Endothelial cell of umbilical vein (primary cell): ENCODE measurements around the gene G6PC2.

Experiments
- EZH2 ChIP-seq: IDR thresholded peaks from 2 replicates; pipeline ENCODE4 v1.6.1; 2012; ENCODE audit warnings: borderline replicate concordance, low read depth, mild to moderate bottlenecking, moderate library complexity, low read length, inconsistent platforms; ENCODE audit not compliant: severe bottlenecking
- GATA2 ChIP-seq: IDR thresholded peaks from 2 replicates; pipeline ENCODE4 v1.7.0; 2011; ENCODE audit warnings: low read depth, mild to moderate bottlenecking, moderate library complexity, mixed read lengths, low read length; ENCODE audit not compliant: insufficient read length, insufficient read depth
- JUN ChIP-seq: IDR thresholded peaks from 2 replicates; pipeline ENCODE4 v1.6.1; 2011; ENCODE audit warnings: borderline replicate concordance, low read depth; ENCODE audit not compliant: insufficient read length, insufficient read depth
- MAX ChIP-seq: IDR thresholded peaks from 2 replicates; pipeline ENCODE4 v1.6.1; 2011; ENCODE audit not compliant: insufficient read depth, insufficient read length
- POLR2A ChIP-seq: IDR thresholded peaks from 2 replicates; pipeline ENCODE4 v1.6.1; 2012; ENCODE audit warnings: low read depth, mild to moderate bottlenecking, control low read depth, low read length
- POLR2AphosphoS5 ChIP-seq: IDR thresholded peaks from 2 replicates; pipeline ENCODE4 v1.6.1; 2012; ENCODE audit warnings: low read depth, mild to moderate bottlenecking, control low read depth, low read length, moderate library complexity; ENCODE audit not compliant: insufficient read depth
- TF ChIP-seq, protein P1 (sequence below), 2 donors: IDR thresholded peaks; 1 replicate in 1 of 2; 2 replicates in 1 of 2; pipeline ENCODE4 v1.5.1; 2011; ENCODE audit warnings: low read length in 2 of 2, mild to moderate bottlenecking in 2 of 2, moderate library complexity in 2 of 2, control low read depth in 1 of 2, inconsistent platforms in 1 of 2, low read depth in 1 of 2; ENCODE audit not compliant: insufficient read depth in 1 of 2; ENCODE audit errors: extremely low read depth in 1 of 2

DNA sequence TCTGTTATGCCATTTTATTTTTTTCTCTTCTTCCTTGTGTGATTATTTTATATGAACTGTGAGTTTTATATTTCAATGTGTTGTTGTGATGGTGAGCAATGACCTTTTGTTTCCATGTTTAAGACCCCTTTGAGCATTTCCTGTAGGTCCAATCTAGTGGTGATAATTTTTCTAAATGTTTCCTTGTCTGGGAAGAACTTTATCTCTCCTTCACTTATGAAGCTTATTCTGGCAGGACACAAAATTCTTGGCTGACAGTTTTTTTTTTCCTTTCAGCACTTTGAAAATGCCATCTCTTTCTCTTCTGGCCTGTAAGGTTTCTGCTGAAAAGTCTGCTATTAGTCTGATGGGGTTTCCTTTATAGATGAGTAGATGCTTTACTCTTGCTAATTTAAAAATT, 53.2 kb downstream of the G6PC2 start:
- TF ChIP-seq, protein P1, sequence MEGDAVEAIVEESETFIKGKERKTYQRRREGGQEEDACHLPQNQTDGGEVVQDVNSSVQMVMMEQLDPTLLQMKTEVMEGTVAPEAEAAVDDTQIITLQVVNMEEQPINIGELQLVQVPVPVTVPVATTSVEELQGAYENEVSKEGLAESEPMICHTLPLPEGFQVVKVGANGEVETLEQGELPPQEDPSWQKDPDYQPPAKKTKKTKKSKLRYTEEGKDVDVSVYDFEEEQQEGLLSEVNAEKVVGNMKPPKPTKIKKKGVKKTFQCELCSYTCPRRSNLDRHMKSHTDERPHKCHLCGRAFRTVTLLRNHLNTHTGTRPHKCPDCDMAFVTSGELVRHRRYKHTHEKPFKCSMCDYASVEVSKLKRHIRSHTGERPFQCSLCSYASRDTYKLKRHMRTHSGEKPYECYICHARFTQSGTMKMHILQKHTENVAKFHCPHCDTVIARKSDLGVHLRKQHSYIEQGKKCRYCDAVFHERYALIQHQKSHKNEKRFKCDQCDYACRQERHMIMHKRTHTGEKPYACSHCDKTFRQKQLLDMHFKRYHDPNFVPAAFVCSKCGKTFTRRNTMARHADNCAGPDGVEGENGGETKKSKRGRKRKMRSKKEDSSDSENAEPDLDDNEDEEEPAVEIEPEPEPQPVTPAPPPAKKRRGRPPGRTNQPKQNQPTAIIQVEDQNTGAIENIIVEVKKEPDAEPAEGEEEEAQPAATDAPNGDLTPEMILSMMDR (IDR thresholded peaks at IDR 0.05; ENCODE audit: extremely low read depth in 1 of 2, insufficient read depth in 1 of 2, low read depth in 1 of 2, low read length in 2 of 2), result no peak
- no peak for TF ChIP-seq POLR2A
- no peak for TF ChIP-seq POLR2AphosphoS5
- no peak for TF ChIP-seq JUN
- no peak for TF ChIP-seq MAX
- no peak for TF ChIP-seq EZH2
- no peak for TF ChIP-seq GATA2
